AG04450 (cell line): Measurements from ENCODE around the gene TDRD5. TPM values are rescaled to one million over a fixed set of nuclear protein-coding genes. Genes with fewer than 3 reads are reported as not detected.

ENCODE experiments used
- CTCF ChIA-PET: fragments of 300-600, 350-600 bp; formaldehyde crosslinking; extraction: SDS; loops from one replicate; lab custom pipeline; 2022; ENCODE audit warnings: antibody characterized with exemption, inconsistent platforms; lab: Charles Lee
- POLR2A ChIA-PET: fragments of 350-600 bp; formaldehyde crosslinking; extraction: SDS; loops from one replicate; lab custom pipeline; 2021; ENCODE audit warnings: antibody characterized with exemption, inconsistent platforms; lab: Yijun Ruan, JAX
- DNase-seq: peaks from one replicate; pipeline ENCODE4 v3.0.0-alpha.2; 2011; ENCODE audit warnings: low read depth, low spot score
- H3K27ac ChIP-seq: one replicate; pipeline ENCODE4 v1.5.1; 2012; ENCODE audit warnings: low read depth, low read length, control low read depth
- H3K27me3 ChIP-seq: one replicate; pipeline ENCODE4 v1.6.0; 2012; ENCODE audit warnings: low read length; ENCODE audit not compliant: control insufficient read depth, insufficient read depth
- H3K4me3 ChIP-seq: 2 replicates; pipeline ENCODE4 v1.5.1; 2011; ENCODE audit warnings: mild to moderate bottlenecking, low read depth, low read length, control low read depth
- H3K9me3 ChIP-seq: 2 replicates; pipeline ENCODE4 v1.5.1; 2012; ENCODE audit warnings: low read length; ENCODE audit not compliant: control insufficient read depth, insufficient read depth
- CTCF ChIP-seq: IDR thresholded peaks from 2 replicates; pipeline ENCODE4 v1.5.1; 2011; ENCODE audit warnings: low read depth, low read length, control low read depth, inconsistent platforms
- polyA plus RNA-seq: library from polyadenylated mRNA; depleted of rRNA; stranded (reverse); fragments of >200 nt; gene quantifications from 2 replicates; pipeline ENCODE4 v1.2.3, GENCODE V29; 2011

The TDRD5 gene
- polyA plus RNA-seq, 1 experiment: not detected

GRCh38 chr1:179589509-179589908 is 2.1 kb upstream of the TDRD5 start:
- H3K4me3 ChIP-seq: no peak overlapping the region
- CTCF ChIA-PET: no interaction called here
- peaks cover 14% of the 10 kb centered on the region; the same call in 1 of the 2 replicates for H3K9me3 ChIP-seq
- TF ChIP-seq CTCF: no peak
- no peak for DNase-seq
- no peak overlapping the region for H3K27ac ChIP-seq
- POLR2A ChIA-PET: no interaction called here
- peaks cover 28% of the 10 kb centered on the region for H3K27me3 ChIP-seq

GRCh38 chr1:179590671-179591070 is 961 bp upstream of the TDRD5 start:
- peaks cover 14% of the 10 kb centered on the region; the same call in 1 of the 2 replicates for H3K9me3 ChIP-seq
- DNase-seq: no peak
- H3K27me3 ChIP-seq: peaks cover 23% of the 10 kb centered on the region
- no peak for TF ChIP-seq CTCF
- H3K27ac ChIP-seq: no peak overlapping the region
- H3K4me3 ChIP-seq: no peak overlapping the region
- ChIA-PET CTCF (no interaction called here), POLR2A (no interaction called here)

GRCh38 chr1:179591253-179591591 is 410 bp upstream of the TDRD5 start:
- TF ChIP-seq CTCF: no peak
- H3K4me3 ChIP-seq: no peak overlapping the region

GRCh38 chr1:179598631-179599030 is 7.0 kb downstream of the TDRD5 start:
- ChIA-PET CTCF (interaction anchor here (1.9 kb wide), 1 partner anchor 346 kb away, joined by 8 read pairs; no protein-coding TSS in a partner anchor), POLR2A (no interaction called here)
- Histone ChIP-seq H3K9me3 (no peaks in the 10 kb centered on the region), H3K4me3 (no peak overlapping the region), H3K27ac (no peak overlapping the region), H3K27me3 (no peaks in the 10 kb centered on the region)
- no peak for TF ChIP-seq CTCF
- DNase-seq: no peak

More at GRCh38 chr1:179591253-179591591, 410 bp upstream of the TDRD5 start:
- Histone ChIP-seq H3K27ac (no peak overlapping the region), H3K9me3 (peaks cover 14% of the 10 kb centered on the region; the same call in 1 of the 2 replicates), H3K27me3 (peaks cover 23% of the 10 kb centered on the region)
- ChIA-PET POLR2A (no interaction called here), CTCF (no interaction called here)
- DNase-seq: no peak

- Histone ChIP-seq H3K4me3 (no peak overlapping the region), H3K27me3 (no peaks in the 10 kb centered on the region), H3K27ac (no peak overlapping the region), H3K9me3 (no peaks in the 10 kb centered on the region)
- CTCF ChIA-PET: interaction anchor here (0.6 to 1.9 kb wide), 2 partner anchors 205 to 347 kb away, joined by 3 to 8 read pairs; no protein-coding TSS in a partner anchor
- POLR2A ChIA-PET: no interaction called here
- peak; percentile 39 for TF ChIP-seq CTCF
- DNase-seq: no peak
These were observed 8.1 kb downstream of the TDRD5 start for GRCh38 chr1:179599623-179600249.
